Ishikawa (cell line): ENCODE data around the gene DSTN.

Experiments
- CEBPB ChIP-seq: IDR thresholded peaks from 2 replicates; pipeline ENCODE4 v1.6.1; 2012
- EGR1 ChIP-seq: IDR thresholded peaks from 2 replicates; pipeline ENCODE4 v1.6.1; 2012
- FOXM1 ChIP-seq: IDR thresholded peaks from 2 replicates; pipeline ENCODE4 v1.6.1; 2012; ENCODE audit warnings: low read depth, borderline replicate concordance
- REST ChIP-seq: IDR thresholded peaks from 2 replicates; pipeline ENCODE4 v1.6.1; 2012; ENCODE audit warnings: low read depth, mild to moderate bottlenecking
- ZBTB7A ChIP-seq: IDR thresholded peaks from 2 replicates; pipeline ENCODE4 v1.6.1; 2012; ENCODE audit warnings: low read depth

GRCh38 chr20:17557675-17558006 is 12.2 kb upstream of the DSTN start:
- TF ChIP-seq EGR1, result no peak
- no peak for TF ChIP-seq REST
- no peak for TF ChIP-seq FOXM1
- TF ChIP-seq ZBTB7A, result no peak
- no peak for TF ChIP-seq CEBPB
